Measurements from ENCODE around the gene CENPX. TPM values are rescaled to one million over a fixed set of nuclear protein-coding genes. Genes with fewer than 3 reads are reported as not detected.

The CENPX gene
- total RNA-seq, 1 donor from 2014 or later: 74.3 TPM

DNA sequence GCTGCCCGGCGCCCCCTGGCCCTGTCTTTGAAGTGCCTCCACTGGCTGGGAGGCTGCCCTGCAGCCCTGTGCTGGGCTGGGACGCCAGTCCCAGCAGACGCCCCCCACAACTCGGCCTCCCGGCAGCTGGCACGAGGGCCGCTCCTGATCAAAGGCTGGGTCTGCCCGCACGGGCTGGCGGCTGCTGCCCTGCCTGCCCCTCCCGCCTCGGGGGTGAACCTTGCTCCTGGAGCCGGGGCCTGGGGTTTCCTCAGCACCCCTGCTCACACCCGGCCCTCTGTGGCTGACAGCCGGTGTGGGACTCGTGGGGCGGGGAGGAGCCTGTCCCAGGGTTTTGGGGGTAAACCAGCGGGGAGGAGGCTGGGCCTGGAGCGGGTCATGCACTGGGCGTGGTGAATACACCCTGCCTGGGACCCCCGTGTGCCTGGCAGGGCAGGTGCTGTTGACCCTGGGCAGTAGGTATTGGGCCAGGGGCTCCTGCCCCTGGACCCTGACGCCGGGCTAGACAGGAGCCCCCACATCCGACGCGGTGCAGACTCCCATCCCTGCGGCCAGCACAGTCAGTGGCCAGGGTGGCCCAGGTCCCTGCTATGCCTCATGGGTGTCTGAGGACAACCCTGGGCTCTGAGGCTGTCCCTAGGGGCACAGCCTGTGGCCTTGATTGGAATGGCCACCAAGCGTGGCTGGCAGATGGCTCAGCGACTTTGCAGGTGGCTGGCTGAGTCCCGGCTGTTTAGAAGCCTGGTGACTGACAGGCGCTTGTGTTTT is 21.7 kb downstream of the CENPX start:
- DNase-seq (ENCODE audit: extremely low read depth, low read depth, low spot score): no peak

DNA sequence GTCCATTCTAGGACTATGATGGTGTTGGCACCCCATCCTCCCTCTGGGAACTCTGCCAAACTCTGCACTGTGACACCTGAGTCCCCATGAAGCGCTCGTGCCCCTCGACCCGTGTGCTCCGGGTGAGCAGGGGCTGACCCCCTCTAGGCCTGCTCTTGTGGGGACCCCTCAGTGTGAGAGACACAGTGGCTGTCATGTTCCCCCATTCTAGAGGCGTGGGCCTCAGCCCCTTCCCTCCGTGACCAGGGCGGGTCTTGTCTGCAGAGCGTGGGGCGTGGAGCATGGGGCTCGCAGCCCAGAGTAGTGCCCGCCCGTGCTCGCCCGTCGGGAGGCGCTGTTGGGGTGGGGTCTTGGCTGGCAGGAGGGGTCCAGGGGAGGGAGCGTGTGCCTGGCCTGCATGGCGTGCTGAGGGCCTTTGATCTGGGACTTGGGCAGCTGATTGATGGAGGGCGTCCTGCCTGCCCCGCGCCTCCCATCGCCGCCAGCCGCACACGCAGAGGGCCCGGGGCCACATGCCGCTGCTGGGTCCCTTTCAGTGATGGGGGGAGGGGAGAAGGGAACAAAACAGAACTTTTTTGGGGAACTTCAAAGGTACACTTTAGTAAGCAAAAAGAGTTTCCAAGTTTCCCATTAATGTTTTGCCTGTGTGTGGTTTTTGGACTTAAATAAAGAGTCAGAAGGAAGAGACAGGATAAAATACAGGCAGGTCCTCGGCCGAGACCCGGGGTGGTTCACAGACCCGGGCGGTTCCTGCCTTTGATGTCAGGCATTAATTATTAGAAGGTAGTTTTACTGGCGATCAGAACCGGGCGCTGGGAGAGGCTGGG is 22.5 kb downstream of the CENPX start:
- DNase-seq (ENCODE audit: extremely low read depth, low read depth, low spot score): no peak

DNA sequence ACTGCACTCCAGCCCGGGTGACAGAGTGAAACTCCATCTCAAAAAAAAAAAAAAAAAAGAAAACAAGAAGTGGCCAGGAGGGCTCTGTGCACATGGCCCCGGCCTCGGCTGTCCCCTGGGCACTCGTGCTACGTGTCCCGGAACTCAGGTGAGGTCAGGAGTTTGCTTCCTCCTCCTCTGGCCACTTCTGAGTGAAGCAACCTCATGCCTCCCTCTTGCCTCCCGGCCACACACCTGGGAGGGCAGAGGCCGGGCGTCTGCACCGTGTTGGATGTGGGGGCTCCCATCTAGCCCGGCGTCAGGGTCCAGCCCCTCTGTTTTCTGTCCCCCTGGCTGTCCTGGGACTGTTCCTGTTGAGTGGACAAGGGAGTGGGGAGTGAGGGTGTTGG is 23.1 kb downstream of the CENPX start:
- DNase-seq (ENCODE audit: extremely low read depth, low read depth, low spot score): no peak

DNA sequence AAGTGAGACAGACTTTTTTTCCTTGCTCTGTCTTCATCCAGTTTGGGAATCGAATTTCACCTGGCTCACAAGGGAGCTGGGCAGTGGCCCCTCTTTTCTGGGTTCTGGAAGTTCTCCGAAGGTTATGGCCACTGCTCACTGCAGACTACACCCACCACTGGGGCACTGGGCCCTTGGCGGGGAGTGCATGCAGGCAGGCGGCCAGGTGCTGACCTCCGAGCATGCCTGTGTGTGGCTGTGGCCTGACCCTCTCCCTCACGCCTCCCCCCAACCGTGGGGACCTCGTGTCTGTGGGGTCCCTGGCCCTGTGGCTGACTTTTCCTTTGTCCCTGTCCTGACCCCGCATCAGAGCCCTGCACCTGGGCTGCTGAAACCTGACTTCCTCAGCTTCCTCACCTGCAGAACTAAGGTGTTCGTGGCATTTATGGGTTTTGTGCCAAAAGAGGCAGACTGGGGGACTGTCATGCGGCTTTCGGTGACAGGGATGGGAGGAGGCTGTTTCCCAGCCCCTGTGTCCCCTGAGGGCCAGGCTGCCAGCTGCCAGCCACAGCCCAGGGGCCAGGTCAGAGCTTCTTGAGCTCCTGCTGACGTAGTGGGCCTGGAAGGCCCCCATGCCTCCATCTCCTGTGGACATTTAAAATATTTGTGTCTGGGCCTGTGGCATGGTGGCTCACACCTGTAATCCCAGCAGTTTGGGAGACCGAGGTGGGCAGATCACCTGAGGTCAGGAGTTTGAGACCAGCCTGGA is 23.8 kb downstream of the CENPX start:
- DNase-seq (ENCODE audit: extremely low read depth, low read depth, low spot score): no peak

DNA sequence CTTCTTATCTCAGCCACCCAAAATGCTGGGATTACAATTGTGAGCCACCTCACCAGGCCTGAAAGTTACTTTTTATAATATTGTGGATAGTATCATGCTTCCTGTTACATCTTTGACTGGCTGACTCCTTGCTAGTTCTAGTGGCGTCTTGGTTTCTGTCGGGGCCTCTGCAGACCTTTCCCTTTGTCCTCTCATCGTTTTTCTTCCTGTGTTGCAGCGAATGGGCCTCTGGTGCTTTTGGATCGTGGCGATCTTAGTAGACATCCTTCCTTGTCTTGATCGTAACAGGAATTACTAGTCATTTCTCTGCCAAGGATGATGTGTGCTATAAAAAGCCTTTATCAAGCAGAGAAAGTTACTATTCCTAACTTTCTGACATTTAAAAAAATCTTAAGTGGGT is 24.5 kb downstream of the CENPX start:
- no peak for DNase-seq (ENCODE audit: extremely low read depth, low read depth, low spot score)

DNA sequence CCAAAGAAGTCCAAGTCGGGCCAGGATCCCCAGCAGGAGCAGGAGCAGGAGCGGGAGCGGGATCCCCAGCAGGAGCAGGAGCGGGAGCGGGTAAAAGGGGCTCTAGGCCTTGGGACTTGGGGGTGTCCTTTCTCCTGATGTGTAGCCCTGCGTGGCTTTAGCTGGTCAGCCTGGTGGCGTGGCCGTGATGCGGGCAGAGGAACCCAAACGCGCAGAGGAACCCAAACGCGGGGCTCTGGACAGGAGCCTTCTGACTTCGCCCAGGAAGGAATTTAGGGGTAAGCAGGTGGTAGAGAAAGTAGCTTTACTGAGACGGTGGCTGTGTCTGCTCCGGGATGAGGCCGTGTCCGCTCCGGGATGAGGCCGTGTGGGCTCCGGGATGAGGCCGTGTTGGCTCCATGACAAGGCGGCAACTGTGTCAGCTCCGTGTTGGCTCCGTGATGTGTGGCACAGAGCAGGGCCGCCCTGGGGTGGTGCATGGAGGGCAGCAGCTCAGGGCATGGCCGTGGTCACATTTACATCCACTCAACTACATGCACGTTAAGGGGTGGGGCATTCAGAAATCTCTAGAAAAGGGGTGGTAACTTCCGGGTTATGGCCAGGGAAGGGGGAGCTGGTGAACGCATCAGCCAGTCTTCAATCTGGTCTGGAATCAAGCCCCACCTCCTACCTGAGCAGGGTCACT is 25.8 kb downstream of the CENPX start:
- no peak for DNase-seq (ENCODE audit: extremely low read depth, low read depth, low spot score)

DNA sequence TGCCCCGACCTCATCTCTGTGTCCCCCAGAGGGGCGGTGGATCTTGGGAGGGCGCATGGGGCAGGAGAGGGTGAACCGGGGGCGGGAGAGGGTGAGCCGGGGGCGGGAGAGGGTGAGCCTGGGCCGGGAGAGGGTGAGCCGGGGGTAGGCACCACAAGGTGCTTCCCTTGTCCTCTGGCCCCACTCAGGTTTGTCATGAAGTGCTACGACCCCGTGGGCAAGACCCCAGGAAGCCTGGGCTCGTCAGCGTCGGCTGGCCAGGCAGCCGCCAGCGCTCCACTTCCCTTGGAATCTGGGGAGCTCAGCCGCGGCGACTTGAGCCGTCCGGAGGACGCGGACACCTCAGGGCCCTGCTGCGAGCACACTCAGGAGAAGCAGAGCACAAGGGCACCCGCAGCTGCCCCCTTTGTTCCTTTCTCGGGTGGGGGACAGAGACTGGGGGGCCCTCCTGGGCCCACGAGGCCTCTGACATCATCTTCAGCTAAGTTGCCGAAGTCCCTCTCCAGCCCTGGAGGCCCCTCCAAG is 26.4 kb downstream of the CENPX start:
- DNase-seq (ENCODE audit: extremely low read depth, low read depth, low spot score): no peak

DNA sequence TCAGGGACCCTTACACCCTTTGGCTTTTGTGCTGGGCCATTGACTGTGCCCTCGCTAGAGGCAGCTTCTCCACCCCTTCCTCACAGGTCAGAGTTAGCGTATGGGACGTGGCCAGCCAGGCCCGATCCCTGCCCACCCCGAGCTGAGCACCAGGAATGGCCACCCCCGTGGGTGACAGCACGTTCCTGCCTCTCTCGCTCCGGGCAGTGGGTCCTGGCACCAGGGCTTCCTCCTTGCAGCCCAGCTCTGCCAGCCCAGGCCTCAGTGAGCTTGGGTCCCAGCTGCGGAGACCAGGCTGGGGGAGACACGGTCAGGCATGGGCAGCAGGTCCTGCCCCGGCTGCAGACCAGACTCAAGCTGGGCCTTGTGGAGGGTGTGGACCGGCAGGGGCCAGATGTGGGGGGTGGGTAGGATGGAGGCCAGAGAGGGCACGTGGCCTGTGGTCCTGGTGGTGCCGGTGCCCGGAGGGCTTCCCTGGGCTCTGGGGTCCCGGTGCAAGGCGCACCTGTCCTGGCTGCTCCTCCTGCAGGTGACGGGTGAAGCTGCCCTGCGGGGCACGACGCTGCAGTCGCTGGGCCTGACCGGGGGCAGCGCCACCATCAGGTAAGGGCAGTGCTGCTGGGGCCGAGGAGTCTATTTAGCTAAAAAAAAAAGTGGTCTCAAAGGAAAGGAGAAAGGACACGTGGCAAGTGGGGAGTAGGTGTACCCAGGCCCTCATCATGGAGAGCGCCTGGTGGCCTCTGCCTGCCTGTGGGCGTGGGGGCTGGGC is 27.0 kb downstream of the CENPX start:
- no peak for DNase-seq (ENCODE audit: extremely low read depth, low read depth, low spot score)

DNA sequence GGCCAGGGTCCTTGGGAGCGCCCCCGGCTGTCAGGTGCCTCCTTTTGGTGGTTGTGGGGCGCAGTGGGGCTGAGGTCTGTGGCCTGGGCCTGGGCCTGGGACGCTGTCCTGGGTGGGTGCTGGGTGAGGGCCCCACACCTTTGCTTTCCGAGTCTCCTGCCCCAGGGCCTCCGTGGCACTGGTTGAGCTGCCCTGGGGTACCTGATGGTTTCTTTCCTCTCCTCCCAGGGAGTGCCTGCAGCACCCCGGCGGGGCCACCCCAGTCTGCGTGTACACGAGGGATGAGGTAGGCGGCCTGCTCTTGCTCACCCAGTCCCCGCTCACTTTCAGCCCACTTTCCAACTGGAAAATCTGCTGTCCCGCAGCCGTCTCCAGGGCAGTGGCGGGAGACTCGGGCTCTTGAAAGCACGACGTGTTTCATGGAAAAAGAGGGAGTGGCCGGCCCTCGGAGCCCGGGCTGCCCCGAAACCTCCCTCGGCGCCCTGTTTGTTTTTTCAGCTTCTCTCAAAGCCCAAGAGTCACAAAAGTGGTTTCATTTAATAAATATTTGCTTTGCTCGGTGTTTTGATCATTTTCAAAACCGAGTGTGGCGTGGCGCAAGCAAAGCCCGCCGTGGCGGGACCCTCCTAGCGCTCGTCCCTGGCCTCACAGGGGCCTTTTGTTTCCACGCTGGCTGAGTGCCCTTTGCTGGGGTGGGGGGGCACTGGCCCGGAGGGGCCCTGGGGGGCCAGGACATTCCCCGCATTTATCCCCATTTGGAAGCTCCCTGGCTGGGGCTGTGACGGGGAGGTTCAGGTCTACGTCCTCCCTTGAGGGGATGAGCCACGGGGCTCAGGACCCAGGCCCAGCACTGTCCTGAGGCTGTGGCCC is 27.9 kb downstream of the CENPX start:
- no peak for DNase-seq (ENCODE audit: extremely low read depth, low read depth, low spot score)

DNA sequence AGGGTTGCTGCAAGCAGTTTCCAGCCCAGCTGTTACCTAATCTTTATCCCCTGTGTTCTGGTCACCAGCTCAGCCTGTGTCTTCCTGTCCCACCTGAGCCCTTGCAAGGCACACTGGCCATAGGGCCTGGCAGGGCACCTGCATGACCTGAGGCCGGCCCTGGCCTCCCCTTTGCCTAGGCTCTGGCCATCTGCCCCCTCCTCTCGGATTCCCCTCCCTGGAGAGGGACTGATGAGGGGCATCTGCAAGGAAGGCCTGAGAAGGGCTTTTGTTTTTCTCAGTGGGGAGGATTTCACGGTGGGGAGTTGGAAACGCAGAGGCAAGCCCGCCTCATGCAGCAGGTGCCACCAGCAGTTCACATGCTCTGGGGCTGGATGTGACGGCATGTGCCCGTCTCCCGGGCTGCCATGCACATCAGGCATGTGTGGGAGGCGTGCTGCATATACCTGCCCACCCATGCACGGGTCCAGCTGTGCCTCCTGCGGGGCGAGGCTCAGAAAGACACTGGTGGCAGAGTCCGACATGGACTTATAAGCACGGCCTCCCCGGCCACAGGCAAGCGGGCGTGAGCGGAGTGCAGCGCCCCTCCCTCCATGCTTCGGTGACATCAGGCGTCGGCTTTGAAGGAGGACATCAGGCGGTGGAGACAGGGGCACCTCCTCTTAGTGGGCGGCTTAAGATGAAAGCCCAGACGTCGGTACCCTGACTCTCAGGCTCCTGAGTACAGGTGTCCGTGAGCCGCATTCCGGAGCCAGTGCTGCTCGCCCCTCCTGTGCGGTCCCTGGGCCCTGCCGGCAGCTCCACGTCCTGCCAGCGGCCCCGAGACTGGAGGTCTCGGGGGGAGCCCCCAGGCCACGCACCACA is 28.7 kb downstream of the CENPX start:
- no peak for DNase-seq (ENCODE audit: extremely low read depth, low read depth, low spot score)

DNA sequence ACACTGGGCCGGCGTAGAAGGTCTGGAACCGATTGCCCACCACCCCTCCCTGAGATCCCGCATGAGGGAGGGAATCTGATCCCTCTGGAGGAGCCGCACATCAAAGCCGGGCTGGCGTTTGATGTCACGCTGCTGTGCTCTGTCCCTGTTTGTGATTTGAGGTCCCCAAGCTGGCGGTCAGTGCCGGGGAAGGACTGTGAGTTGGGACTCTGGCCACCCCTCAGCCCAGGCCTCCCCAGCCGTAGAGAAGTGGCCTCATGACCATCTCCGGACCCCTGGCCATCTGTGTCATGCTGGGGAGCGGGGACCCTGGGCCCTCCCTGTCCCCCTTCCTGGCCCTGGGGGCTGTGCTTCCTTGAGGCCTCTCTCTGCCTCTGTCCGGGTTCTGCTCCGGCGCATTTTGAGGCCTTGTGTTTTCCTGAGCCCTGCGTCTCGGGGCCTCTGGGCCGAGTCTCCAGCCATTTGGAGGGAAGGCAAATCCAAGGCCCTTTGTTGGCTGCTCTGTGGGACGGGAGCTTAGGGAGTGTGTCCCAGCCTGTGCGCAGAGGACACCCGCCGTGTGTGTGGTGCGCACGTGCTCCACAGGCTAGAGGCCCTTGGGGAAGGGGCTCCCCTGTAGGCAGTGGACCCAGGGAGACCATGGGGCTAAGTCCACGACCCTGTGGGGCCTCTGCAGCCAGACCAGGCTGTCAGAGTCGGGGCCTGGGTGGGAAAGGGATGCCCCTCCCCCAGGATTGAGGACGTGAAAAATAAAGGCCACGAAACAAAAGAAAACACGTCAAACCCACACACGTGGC is 30.2 kb downstream of the CENPX start:
- no peak for DNase-seq (ENCODE audit: extremely low read depth, low read depth, low spot score)

DNA sequence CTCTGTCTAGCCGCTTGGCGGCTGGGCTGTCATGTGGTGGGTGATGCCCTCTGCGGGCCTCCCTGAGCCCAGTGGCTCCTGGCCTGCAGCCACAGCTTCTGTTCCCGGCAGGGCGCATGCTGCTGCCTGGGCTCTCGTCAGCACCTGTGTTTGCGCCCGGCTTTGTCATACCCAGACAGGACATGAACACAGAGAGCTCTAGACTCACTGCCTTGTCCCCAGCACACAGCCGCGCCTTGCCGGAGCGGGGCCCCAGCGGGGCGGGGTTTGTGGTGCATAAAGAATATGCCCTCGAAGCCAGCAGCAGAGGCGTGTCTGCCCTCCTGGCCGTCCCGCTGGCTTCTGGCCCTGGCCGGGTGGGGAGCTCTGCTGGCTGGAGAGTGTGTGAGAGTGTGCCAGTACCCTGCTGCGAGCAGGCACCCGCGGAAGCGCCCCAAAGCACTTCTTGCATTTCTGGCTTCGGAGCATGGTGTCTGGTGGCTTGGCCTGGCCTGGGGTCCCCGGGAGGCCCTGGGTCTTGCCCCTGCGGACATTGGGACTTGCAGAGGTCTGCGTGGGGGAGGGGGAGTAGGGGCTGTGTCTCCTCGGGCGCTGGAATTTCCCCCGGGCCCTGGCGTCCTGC is 30.9 kb downstream of the CENPX start:
- no peak for DNase-seq (ENCODE audit: extremely low read depth, low read depth, low spot score)

DNA sequence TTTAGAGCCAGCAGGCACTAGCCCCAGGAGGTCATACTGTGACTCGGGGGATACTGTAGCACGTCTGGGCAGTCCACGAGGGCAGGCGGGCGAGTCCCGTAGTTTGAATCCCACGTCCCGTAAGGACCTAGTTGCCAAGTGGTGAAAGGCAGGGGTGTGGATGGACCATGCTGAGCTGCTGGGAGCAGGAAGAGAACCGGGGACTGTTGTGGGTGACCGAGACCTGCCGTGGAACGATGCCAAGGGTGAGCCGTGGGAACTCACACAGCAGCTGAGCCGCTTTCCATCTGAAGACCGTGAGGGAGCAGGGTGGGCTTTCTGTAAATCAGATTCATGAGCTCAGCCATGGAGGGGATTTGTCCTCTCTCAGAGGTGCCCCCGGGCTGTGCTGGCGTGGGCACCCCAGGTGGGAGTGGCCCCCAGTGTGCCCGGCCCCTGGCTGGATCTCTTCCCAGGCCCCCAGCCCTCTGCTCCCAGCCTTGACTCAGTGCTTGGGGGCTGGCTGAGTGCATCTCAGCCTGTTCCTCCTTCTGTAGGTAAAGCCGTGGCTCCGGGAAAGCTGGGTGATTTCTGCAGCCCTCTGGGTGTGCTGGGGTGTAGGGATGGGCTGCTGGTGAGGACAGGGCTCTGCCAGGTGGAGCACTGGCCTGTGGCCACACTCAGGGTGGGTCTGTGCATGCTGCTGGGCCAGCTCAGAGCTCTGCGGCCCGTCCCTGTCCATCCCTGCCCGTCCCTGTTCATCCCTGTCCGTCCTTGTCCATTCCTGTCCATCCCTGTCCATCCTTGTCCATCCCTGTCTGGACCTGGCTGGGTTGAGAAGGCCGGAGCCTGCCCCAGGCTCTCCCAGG is 31.6 kb downstream of the CENPX start:
- no peak for DNase-seq (ENCODE audit: extremely low read depth, low read depth, low spot score)

DNA sequence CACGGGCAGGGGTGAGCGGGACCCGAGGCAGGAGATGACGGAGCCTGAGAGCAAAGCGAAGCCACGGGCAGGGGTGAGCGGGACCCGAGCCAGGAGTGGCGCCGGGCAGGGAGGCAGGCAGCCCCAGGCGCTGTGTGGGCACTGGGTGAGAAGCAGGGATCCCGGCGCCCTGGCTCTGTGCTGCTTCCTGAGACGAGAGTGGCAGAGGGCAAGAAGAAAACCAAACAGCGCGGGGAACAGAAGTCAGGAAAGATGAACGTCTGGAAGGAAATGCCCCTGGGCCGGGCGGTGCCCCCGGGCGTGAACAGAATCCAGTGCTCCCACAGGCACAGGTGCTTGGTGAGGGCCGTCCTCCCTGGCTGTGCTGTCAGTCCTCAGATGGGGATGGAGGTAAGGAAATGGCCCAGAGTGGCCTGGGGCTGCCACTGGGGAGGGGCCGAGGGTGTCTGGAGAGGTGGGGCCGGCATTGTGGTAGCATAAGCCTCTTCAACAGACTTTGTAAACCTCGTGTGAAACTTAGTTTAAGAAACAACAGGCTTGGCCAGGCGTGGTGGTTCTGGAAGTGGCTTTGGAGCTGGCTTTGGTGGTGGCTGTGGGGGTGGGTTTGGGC is 35.4 kb downstream of the CENPX start:
- no peak for DNase-seq (ENCODE audit: extremely low read depth, low read depth, low spot score)

DNA sequence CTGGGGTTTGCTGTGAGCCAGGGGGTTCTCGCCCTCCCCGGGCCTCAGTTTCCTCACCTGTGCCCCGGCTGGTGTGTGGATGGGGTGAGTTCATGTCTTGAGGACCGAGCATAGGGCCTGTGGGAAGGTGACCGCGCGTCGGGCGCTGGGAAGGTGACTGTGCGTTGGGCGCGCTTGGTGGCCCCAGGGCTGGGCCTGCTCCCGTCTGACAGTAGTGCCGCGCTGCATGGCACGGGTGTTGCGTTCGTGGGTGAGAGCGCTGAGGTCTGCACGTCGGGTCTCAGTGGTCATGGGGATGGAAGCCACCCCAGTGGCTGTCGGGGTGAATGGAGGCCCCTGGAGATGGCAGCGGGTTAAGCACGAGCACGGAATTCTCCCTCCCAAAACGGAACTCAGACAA is 36.1 kb downstream of the CENPX start:
- DNase-seq (ENCODE audit: extremely low read depth, low read depth, low spot score): no peak

All from glomerular endothelial cell (primary cell).